NCI-H2196 (cell line): ENCODE data around the gene CLIC4.
A peak's percentile ranks its signal among the peaks of the same experiment; 100 is the strongest.
"Not testable (repeated sequence)": the region's sequence is repeated elsewhere in the genome, so short reads cannot be mapped to it uniquely, and the experiment has no call there.

Source experiments
- DNase-seq: peaks from one replicate; lab custom pipeline; 2025; ENCODE audit not compliant: unreplicated experiment; lab: John Stamatoyannopoulos, UW

Gene CLIC4

GRCh38 chr1:24743404-24744211 lies 1.6 kb upstream of the CLIC4 start:
- no peak for DNase-seq

- DNase-seq = peak; percentile 24
These were observed 615 bp downstream of the CLIC4 start for GRCh38 chr1:24745711-24746413.

DNA sequence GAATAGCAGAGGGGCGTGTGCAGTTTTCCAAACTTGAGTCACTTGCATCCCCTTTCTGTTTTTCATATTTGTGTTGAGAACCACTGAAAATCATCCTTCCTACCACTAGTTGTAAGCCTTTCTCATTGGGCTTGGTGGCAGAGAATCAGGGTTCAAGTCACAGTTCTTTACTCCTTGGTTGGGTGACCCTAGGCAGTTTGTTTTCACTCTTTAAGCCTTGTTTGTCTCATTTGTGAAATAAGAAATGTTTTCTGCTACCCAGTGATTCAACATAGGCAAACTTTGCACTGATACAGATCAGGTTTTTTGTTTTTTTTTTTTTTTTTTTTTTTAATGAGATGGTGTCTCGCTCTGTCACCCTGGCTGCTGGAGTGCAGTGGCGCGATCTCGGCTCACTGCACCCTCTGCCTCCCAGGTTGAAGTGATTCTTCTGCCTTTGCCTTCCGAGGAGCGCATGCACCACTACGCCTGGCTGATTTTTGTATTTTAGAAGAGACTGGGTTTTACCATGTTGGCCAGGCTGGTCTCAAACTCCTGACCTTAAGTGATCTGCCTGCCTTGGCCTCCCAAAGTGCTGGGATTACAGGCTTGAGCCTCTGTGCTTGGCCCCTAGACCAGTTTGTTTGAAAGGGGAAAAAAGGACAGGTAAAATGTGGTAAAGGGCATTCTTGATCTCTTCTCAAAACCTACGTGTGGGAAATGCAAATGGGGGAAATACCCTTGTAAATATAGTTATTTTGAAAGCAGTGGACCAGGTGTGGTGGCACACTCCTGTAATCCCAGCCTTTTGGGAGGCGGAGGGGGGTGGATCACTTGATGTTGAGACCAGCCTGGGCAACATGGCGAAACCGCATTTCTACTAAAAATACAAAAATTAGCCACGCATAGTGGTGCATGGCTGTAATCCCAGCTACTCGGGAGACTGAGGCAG lies 3.2 kb downstream of the CLIC4 start:
- no peak for DNase-seq

DNA sequence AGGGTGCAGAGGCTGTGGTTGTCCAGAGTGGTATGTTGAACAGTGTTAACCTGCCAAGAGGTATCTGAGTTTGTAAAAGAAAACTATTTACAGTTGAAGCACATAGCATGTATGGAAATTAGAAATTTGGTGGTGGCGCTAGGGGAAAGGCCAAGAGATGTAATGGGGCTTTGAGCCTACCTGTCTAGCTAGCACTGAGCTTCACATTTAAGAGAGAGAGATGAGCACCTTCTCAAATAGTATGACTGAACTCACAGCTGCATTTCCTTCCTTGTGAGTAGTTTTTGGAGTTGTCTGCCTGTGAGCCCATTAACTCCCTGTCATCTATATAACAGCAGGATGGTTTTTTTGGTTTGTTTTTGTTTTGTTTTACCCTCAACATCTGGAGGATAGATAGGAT lies 4.0 kb downstream of the CLIC4 start:
- DNase-seq = no peak

DNA sequence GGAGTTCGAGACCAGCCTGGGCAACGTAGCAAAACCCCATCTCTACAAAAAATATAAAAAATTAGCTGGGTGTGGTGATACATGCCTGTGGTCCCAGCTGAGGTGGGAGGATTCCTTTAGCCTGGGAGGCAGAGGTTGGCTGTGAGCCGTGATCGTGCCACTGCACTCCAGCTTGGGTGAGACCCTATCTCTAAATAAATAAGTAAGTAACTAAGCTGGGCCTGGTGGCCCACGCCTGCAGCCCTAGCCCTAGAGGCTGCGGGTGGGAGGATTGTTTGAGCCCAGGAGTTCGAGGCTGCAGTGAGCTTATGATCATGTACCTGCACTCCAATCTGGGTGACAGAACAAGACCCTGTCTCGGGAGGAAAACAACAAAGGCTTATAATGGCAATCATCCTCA lies 4.6 kb downstream of the CLIC4 start:
- no peak for DNase-seq

DNA sequence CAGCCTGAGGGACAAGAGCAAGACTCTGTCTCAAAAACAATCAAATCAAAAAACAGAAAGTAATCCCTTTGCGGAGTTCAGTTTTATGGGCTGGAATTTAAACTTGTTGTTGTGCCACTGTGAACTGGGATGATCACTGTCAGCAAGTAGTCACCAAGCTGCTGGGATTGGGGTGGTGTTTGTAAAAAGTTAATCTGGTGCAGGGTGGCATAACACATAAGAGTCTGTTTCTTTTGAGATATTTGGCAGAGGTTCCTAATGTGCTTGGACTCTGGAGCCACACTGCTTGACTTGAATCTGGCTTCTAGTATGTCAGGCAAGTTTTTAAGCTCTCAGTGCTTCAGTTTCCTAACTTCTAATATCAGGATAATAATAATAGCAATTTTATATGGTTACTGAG lies 6.6 kb downstream of the CLIC4 start:
- no peak for DNase-seq

DNA sequence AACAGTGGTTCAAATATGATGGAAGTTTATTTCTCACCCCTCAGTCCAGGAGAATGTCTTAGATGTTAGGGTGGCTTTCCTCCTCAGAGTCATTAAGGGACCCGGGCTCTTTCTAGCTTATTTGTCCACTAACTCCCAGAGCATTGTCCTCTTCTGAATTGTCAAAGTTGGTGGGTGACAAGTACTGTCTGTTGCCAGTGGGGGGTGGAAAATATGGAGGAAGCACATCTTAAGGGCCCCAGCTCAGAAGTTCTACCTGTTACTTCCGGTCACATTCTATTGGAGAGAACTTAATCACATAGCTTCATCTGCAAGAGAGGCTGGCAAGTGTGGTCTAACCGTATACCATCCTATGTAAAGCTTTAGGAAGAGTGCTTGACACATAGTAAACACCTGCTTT lies 7.1 kb downstream of the CLIC4 start:
- DNase-seq = no peak

DNA sequence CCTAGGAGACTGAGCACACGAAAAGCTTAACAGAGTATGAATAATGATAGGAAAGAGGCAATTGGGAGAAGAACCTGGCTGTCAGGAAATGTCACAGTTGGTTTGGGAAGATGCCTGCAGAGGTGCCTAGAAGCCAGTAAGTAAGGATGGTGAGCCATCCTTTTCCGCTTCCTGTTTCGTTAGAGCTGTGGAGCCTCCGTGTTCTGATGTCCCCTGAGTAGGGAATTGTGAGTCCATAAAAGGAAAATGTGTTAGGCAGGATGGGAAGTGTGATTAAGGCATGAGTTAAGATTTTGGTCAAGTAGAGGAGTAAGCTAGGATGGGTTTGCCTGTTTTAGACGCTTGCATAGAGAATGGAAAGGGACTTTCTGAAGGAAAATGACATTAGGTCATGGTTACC lies 9.0 kb downstream of the CLIC4 start:
- no peak for DNase-seq

GRCh38 chr1:24755323-24755722 lies 10.1 kb downstream of the CLIC4 start:
- not testable (repeated sequence) for DNase-seq

DNA sequence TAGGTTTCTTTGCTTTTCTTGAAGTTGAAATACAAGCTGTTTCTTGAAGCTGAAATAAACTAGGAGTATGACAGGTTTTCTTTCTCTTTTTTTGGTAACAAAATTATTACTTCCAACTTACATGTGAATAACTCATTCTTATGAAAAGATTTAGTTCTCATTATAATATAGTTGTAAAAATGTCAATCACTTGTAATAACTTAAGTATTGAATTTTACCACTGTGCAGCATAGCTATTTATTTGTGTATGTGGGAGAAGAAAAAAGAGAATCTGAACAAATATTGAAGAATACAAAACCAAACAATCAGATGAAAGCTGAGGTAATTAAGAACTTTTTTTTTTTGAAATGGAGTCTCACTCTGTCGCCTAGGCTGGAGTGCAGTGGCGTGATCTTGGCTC lies 11.1 kb downstream of the CLIC4 start:
- no peak for DNase-seq

DNA sequence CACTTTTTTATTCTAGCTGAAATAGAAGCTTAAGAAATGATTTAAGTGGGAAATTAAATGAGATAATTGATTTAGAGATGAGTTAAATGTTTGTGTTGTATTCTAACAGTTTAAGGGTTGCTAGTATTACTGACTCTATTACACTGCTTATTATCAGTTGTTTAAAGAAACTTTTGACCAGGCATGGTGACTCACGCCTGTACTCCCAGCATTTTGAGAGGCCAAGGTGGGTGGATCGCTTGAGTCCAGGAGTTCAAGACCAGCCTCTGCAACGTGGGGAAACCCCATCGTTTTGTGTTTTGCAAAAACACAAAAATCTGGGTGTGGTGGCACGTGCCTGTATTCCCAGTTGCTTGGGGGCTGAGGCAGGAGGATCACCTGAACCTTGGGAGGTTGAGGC lies 14.2 kb downstream of the CLIC4 start:
- DNase-seq = no peak

GRCh38 chr1:24761582-24761981 lies 16.3 kb downstream of the CLIC4 start:
- DNase-seq = no peak

GRCh38 chr1:24762133-24762676 lies 17.0 kb downstream of the CLIC4 start:
- no peak for DNase-seq

- no peak for DNase-seq
These were observed 18.4 kb downstream of the CLIC4 start for GRCh38 chr1:24763671-24764070.

DNA sequence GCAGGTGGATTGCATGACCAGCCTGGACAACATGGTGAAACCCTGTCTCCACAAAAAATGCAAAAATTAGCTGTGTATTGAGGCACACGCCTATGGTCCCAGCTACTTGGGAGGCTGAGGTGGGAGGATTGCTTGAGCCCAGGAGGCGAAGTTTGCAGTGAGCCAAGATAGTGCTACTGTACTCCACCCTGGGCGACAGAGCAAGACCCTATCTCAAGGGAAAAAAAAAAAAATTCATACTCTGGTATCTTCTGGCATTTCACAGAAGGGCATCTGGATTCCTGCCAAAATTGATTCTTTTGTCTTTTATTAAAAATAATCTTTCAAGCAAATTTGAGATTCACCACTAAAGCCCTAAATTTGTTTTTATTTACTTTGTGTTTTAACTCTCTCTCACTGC lies 19.2 kb downstream of the CLIC4 start:
- DNase-seq = no peak

- DNase-seq = no peak
These were observed 19.6 kb downstream of the CLIC4 start for GRCh38 chr1:24764848-24765247.

DNA sequence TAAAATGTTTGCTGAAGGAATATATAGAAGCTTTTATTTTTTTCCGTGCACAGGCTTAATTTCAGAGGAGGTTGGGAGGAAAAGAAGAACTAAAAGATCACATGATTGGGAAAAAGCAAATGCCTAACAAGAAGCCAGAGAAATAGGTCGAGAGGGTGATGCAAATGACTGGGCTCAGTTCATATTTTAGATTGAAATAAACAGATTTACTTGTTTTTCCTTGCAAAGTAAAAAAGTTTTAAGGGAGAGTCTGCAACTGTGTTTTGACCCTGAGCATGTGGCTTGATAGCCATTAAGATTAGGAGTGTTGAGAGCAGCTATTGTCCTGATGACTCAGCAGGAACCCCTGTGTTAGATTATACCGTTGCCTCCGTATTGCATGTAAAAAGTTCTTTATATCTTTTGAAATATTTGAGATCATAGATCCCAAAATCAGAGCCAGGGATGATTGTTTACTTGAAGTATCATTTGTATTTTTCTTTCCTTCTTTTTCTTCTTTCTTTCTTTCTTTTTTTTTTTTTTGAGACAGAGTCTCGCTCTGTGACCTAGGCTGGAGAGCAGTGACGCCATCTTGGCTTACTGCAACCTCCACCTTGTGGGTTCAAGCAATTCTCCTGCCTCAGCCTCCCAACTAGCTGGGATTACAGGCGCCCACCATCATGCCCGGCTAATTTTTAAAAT lies 20.2 kb downstream of the CLIC4 start:
- DNase-seq = no peak

DNA sequence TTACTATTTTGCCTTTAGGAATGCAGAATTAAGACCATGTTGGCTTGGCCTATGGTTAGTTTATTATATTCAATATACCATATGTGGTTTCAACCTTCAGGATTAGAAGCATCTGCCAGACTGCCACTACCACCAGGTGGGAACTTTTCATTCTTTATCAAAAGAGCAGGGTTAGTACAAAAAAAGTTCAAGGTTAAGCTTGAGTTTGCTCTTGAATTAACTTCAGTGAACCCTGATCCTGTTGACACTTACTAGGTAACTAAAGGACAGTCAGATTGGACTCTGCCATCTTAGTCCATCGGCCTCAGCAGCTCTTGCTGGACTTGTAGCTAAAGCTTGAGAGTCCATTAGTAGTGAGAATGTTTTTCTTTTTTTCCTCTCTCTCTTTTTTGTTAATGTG lies 22.1 kb downstream of the CLIC4 start:
- DNase-seq = no peak

DNA sequence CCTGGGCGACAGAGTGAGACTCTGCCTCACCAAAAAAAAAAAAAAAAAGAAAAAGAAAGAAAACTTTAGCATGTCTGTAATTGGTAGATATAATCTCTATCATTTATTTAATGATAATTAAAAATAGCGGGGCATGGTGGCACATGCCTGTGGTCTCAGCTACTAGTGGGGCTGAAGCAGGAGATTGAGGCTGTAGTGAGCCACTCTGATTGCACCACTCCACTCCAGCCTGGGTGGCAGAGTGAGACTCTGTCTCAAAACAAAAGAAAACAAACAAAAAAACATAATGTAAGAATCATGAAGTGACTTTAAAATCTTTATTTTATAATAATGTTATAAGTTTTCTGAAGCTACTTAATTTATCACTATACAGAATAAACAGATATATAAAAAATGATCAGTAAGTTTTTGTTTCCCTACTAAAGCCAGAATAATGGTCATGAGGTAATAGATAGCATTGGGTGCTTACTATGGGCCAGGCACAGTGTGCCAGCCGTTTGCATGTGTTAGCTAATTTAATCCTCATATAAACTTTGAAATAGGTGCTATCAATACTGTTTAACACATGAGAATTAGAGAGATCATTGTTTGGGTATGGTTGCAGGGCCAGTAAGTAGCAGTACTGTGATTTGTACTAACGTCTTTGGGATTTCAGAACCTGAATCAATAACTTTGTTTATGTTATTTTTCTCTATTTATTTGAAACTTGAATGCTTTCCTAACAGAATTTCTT lies 23.8 kb downstream of the CLIC4 start:
- no peak for DNase-seq
